Measurements from ENCODE around the gene L3MBTL4. TPM values are rescaled to one million over a fixed set of nuclear protein-coding genes. Genes with fewer than 3 reads are reported as not detected.

L3MBTL4 gene
- total and polyA plus RNA-seq, 10 donors: 1.1 to 21.0 (median 12.7) TPM

DNA sequence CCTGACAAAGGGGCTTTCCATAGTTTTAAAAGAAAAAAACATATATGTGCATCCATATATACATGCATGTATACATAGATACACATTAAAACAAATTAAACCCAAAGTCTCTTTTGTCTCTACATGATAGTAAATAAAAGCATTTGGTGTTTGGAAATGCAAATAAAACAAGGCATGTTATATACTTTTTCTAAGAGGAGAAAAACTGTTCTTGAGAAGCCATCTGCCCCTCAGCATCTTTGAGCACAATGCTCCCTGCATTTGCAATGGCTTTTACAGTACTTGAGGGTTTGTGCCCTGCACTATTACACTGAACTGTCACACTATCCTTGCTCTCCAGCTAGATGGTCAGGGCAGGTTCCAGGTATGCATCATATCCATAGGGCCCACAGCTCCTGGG, 210.2 kb downstream of the L3MBTL4 start:
- Histone ChIP-seq H3K4me1 (no peaks in the 10 kb centered on the region), H3K9me3 (no peaks in the 10 kb centered on the region), H3K4me3 (no peak overlapping the region), H3K27me3 (replicated peaks in 1 of 7) (no peaks in the 10 kb centered on the region), H3K27ac (no peak overlapping the region), H3K36me3 (no peaks in the 10 kb centered on the region)
- no peak for DNase-seq
- TF ChIP-seq, protein P1, sequence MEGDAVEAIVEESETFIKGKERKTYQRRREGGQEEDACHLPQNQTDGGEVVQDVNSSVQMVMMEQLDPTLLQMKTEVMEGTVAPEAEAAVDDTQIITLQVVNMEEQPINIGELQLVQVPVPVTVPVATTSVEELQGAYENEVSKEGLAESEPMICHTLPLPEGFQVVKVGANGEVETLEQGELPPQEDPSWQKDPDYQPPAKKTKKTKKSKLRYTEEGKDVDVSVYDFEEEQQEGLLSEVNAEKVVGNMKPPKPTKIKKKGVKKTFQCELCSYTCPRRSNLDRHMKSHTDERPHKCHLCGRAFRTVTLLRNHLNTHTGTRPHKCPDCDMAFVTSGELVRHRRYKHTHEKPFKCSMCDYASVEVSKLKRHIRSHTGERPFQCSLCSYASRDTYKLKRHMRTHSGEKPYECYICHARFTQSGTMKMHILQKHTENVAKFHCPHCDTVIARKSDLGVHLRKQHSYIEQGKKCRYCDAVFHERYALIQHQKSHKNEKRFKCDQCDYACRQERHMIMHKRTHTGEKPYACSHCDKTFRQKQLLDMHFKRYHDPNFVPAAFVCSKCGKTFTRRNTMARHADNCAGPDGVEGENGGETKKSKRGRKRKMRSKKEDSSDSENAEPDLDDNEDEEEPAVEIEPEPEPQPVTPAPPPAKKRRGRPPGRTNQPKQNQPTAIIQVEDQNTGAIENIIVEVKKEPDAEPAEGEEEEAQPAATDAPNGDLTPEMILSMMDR (IDR thresholded peaks at IDR 0.05 in 8 of 11, conservative IDR thresholded peaks at IDR 0.05 in 3 of 11): no peak
- TF ChIP-seq POLR2A (IDR thresholded peaks at IDR 0.05) (no peak), POLR2AphosphoS5 (IDR thresholded peaks at IDR 0.05) (no peak)
- intact Hi-C loops (cut with DNase I; ENCODE audit: low total_unique reads): no loop called here

DNA sequence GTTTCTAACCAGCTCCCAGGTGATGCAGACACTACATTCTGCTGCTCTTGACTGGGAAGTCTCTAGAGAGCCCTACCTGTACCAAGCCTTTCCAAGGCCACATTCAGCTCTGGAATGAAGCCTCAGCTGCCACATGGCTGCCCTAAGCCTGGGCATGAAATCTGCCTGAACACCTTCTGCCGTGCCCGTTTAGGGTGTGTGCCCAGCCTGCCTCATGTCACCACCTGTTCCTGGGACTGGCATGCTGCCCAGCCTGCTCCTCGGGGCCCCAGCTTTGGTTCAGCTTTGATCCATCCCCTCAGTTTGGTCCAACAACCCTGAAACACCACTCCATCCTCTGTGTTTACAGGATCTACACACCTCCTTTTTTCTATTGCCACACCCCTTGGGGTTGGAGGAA, 210.9 kb downstream of the L3MBTL4 start:
- Histone ChIP-seq H3K9me3 (no peaks in the 10 kb centered on the region), H3K4me3 (no peak overlapping the region), H3K27ac (no peak overlapping the region), H3K36me3 (no peaks in the 10 kb centered on the region), H3K27me3 (replicated peaks in 1 of 7) (no peaks in the 10 kb centered on the region), H3K4me1 (no peaks in the 10 kb centered on the region)
- intact Hi-C loops (cut with DNase I; ENCODE audit: low total_unique reads): no loop called here
- WGBS, 5 donors: 85 to 90% (median 87%) methylated on average over 3 of the region's 3 CpGs
- DNase-seq: no peak
- TF ChIP-seq, protein P1 (IDR thresholded peaks at IDR 0.05 in 8 of 11, conservative IDR thresholded peaks at IDR 0.05 in 3 of 11): no peak
- TF ChIP-seq POLR2A (IDR thresholded peaks at IDR 0.05) (no peak), POLR2AphosphoS5 (IDR thresholded peaks at IDR 0.05) (no peak)

DNA sequence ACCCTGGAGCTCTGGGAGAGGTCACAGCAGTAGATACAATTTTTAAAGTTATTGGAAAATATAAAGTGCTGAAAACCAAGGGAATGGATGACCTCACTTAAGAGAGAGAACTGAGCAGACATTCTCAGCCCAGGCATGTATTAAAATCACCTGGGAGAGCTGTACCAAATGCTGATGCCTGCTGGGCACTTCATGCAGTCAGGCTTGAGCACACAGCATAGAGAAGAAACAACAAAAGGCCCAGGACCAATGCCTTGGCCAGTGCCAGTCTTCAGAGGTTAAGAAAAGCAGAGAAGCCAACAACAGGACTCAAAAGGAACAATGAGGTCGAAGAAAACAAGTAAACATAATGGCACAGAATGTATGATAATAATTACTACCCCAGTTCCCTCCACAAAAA, 211.8 kb downstream of the L3MBTL4 start:
- Histone ChIP-seq H3K4me1 (no peaks in the 10 kb centered on the region), H3K4me3 (no peak overlapping the region), H3K27me3 (replicated peaks in 1 of 7) (no peaks in the 10 kb centered on the region), H3K9me3 (no peaks in the 10 kb centered on the region), H3K27ac (no peak overlapping the region), H3K36me3 (no peaks in the 10 kb centered on the region)
- no peak for DNase-seq
- 64 to 76% (median 71%) methylated on average over 1 of the region's 1 CpG for WGBS, 5 donors
- intact Hi-C loops (cut with DNase I; ENCODE audit: low total_unique reads): no loop called here
- no peak for TF ChIP-seq POLR2A (IDR thresholded peaks at IDR 0.05)
- TF ChIP-seq POLR2AphosphoS5 (IDR thresholded peaks at IDR 0.05): no peak
- TF ChIP-seq, protein P1 (IDR thresholded peaks at IDR 0.05 in 8 of 11, conservative IDR thresholded peaks at IDR 0.05 in 3 of 11): no peak

DNA sequence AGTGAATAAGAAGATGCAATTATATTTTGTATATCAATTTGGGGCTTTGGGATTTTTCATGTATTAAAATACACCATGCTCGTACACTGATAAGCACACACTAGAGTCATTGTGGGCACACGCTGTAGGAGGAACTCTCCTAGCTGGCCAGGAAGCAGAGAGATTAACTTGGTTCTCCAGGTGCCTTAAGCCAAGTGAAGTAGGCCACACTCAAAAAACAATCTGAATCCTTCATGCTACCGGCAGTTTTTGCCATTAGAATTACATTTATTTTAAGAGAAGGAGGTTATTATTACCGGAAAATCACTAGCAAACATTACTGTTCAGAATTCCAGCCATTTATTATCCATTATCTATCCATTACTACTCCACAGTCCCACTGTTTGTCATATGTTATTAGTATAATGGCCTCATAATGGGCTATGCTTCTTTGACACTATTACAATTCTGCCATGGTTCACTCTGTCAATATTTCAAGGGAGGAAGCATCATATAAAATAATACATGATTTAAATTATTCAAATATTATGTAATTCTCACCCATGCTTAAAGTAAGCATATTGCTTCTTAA, 214.4 kb downstream of the L3MBTL4 start:
- H3K4me3 ChIP-seq: no peak overlapping the region
- no peak for TF ChIP-seq POLR2AphosphoS5 (IDR thresholded peaks at IDR 0.05)
- TF ChIP-seq POLR2A (IDR thresholded peaks at IDR 0.05): no peak
- TF ChIP-seq, protein P1 (IDR thresholded peaks at IDR 0.05 in 8 of 11, conservative IDR thresholded peaks at IDR 0.05 in 3 of 11): no peak
- intact Hi-C loops (cut with DNase I; ENCODE audit: low total_unique reads): no loop called here
- H3K27me3 ChIP-seq (replicated peaks in 1 of 7): no peaks in the 10 kb centered on the region
- H3K36me3 ChIP-seq: no peaks in the 10 kb centered on the region
- no peak overlapping the region for H3K27ac ChIP-seq
- no peaks in the 10 kb centered on the region for H3K4me1 ChIP-seq
- no peak for DNase-seq
- 81 to 92% (median 87%) methylated on average over 4 of the region's 4 CpGs for WGBS, 5 donors
- H3K9me3 ChIP-seq: peaks cover 0 to 4% (median 0%) of the 10 kb centered on the region in 8 donors

Measured in spleen (tissue), 11 donors.